ENCODE data around the gene FBH1. TPM values are rescaled to one million over a fixed set of nuclear protein-coding genes. Genes with fewer than 3 reads are reported as not detected.

Gene FBH1
- total and polyA plus RNA-seq, 10 of the 15 experiments (the other 5 are each of a cell fraction or from before 2014, with no cell fraction given), result 6.1 to 67.6 (median 47.2) TPM

DNA sequence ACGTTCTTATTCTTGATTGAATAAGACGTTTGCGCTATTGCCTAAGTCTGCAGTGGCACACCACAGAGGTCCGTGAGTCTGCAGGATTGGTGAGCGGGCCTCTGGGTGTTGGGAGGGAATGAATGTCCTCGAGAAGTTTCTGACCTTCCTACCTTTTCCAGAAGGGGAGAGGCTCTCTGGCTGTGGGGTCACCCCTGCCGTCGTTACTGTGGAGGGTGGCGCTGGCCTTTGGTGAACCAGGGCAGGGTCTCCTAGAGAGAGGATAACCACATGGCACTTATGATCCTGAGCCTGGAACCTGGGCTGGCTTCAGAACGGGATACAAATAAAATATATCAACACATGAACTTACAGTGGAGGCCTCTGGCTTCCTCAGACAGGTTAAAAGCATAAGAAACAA is 73.5 kb downstream of the FBH1 start:
- SMC1A ChIA-PET (ENCODE audit: uncharacterized antibody, unreplicated experiment), result no interaction called here
- RAD21 ChIA-PET (ENCODE audit: unreplicated experiment), result no interaction called here
- H3K27me3 ChIP-seq (replicated peaks in 1 of 2; ENCODE audit: control insufficient read depth in 2 of 2, insufficient read depth in 2 of 2, low read length in 1 of 2), result no peaks in the 10 kb centered on the region
- BruUV-seq (replicated peaks), result no TSS peak
- H3K36me3 ChIP-seq (ENCODE audit: control insufficient read depth in 2 of 2, insufficient read depth in 2 of 2, low read length in 1 of 2), result peaks cover 11 to 13% of the 10 kb centered on the region in 2 experiments
- peaks cover 3% of the 10 kb centered on the region for H3K79me2 ChIP-seq (ENCODE audit: control insufficient read depth, insufficient read depth, low read length)
- 91% methylated on average over 10 of the region's 10 CpGs for WGBS (ENCODE audit: insufficient coverage, insufficient replicate concordance, low lambda C conversion rate, missing lambda C conversion rate)
- intact Hi-C loops (cut with micrococcal nuclease; ENCODE audit: unreplicated experiment) (no loop called here), in situ Hi-C loops (cut with MboI) (no loop called here)
- no peak overlapping the region for H3K9ac ChIP-seq (ENCODE audit: control insufficient read depth, insufficient read depth, low read length)
- H3K4me2 ChIP-seq (ENCODE audit: control insufficient read depth, insufficient read depth), result no peak overlapping the region
- CTCF ChIA-PET, result no interaction called here
- H3K4me3 ChIP-seq, result no peak overlapping the region
- ATAC-seq (no peak), DNase-seq (ENCODE audit: low read depth, low spot score) (no peak), FAIRE-seq (no peak)
- H4K20me1 ChIP-seq (ENCODE audit: control insufficient read depth, insufficient read depth), result no peaks in the 10 kb centered on the region; the same call in 1 of the 2 replicates
- no peaks in the 10 kb centered on the region for H3K4me1 ChIP-seq (ENCODE audit: control insufficient read depth, insufficient read depth, low read length)
- H3K27ac ChIP-seq (ENCODE audit: control insufficient read depth, insufficient read depth), result no peak overlapping the region
- no peak overlapping the region for H2AFZ ChIP-seq (ENCODE audit: control insufficient read depth, low read depth, low read length)
- no peaks in the 10 kb centered on the region for H3K9me3 ChIP-seq (replicated peaks; ENCODE audit: control insufficient read depth, insufficient read depth, low read length)
- TF ChIP-seq IRF4 (IDR thresholded peaks at IDR 0.05; ENCODE audit: low read depth, low read length), result no peak
- TF ChIP-seq HDAC6 (IDR thresholded peaks at IDR 0.05; ENCODE audit: unreplicated experiment), result no peak
- no peak for TF ChIP-seq MYB (IDR thresholded peaks at IDR 0.05; ENCODE audit: borderline replicate concordance, low read depth, low read length)
- no peak for TF ChIP-seq CHD2 (IDR thresholded peaks at IDR 0.05; ENCODE audit: borderline replicate concordance, low read depth, low read length)
- TF ChIP-seq TCF7 (IDR thresholded peaks at IDR 0.05; ENCODE audit: borderline replicate concordance), result no peak
- TF ChIP-seq ZSCAN29 (IDR thresholded peaks at IDR 0.05), result no peak
- TF ChIP-seq, protein P1, sequence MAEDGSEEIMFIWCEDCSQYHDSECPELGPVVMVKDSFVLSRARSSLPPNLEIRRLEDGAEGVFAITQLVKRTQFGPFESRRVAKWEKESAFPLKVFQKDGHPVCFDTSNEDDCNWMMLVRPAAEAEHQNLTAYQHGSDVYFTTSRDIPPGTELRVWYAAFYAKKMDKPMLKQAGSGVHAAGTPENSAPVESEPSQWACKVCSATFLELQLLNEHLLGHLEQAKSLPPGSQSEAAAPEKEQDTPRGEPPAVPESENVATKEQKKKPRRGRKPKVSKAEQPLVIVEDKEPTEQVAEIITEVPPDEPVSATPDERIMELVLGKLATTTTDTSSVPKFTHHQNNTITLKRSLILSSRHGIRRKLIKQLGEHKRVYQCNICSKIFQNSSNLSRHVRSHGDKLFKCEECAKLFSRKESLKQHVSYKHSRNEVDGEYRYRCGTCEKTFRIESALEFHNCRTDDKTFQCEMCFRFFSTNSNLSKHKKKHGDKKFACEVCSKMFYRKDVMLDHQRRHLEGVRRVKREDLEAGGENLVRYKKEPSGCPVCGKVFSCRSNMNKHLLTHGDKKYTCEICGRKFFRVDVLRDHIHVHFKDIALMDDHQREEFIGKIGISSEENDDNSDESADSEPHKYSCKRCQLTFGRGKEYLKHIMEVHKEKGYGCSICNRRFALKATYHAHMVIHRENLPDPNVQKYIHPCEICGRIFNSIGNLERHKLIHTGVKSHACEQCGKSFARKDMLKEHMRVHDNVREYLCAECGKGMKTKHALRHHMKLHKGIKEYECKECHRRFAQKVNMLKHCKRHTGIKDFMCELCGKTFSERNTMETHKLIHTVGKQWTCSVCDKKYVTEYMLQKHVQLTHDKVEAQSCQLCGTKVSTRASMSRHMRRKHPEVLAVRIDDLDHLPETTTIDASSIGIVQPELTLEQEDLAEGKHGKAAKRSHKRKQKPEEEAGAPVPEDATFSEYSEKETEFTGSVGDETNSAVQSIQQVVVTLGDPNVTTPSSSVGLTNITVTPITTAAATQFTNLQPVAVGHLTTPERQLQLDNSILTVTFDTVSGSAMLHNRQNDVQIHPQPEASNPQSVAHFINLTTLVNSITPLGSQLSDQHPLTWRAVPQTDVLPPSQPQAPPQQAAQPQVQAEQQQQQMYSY (CRISPR knock-in tag; IDR thresholded peaks at IDR 0.05), result no peak
- POLR2A ChIA-PET, result no interaction called here

Data from GM12878 (cell line).